ENCODE measurements around the gene ZNF365.

Gene ZNF365

GRCh38 chr10:62379394-62379793 lies 5.2 kb downstream of the ZNF365 start:
- Histone ChIP-seq H3K27ac (no peak overlapping the region), H3K4me3 (ENCODE audit: low read depth in 1 of 2, low read length in 1 of 2) (no peak overlapping the region), H3K9me3 (no peaks in the 10 kb centered on the region), H3K36me3 (no peaks in the 10 kb centered on the region), H3K4me1 (ENCODE audit: control insufficient read depth in 1 of 2, insufficient read depth in 1 of 2, low read depth in 1 of 2, low read length in 1 of 2) (no peaks in the 10 kb centered on the region), H3K27me3 (peaks cover 29% of the 10 kb centered on the region)
- no peak for TF ChIP-seq CTCF (IDR thresholded peaks at IDR 0.05)

- H3K9me3 ChIP-seq = no peaks in the 10 kb centered on the region
- no peak for TF ChIP-seq CTCF (IDR thresholded peaks at IDR 0.05)
- H3K27ac ChIP-seq = no peak overlapping the region
- peaks cover 23% of the 10 kb centered on the region for H3K27me3 ChIP-seq
- no peaks in the 10 kb centered on the region for H3K4me1 ChIP-seq (ENCODE audit: control insufficient read depth in 1 of 2, insufficient read depth in 1 of 2, low read depth in 1 of 2, low read length in 1 of 2)
- H3K36me3 ChIP-seq = no peaks in the 10 kb centered on the region
- no peak overlapping the region for H3K4me3 ChIP-seq (ENCODE audit: low read depth in 1 of 2, low read length in 1 of 2)
Measured at GRCh38 chr10:62380016-62380415, 5.8 kb downstream of the ZNF365 start.

- no peaks in the 10 kb centered on the region for H3K4me1 ChIP-seq (ENCODE audit: control insufficient read depth in 1 of 2, insufficient read depth in 1 of 2, low read depth in 1 of 2, low read length in 1 of 2)
- H3K27ac ChIP-seq = no peak overlapping the region
- no peak overlapping the region for H3K4me3 ChIP-seq (ENCODE audit: low read depth in 1 of 2, low read length in 1 of 2)
- H3K36me3 ChIP-seq = no peaks in the 10 kb centered on the region
- TF ChIP-seq CTCF (IDR thresholded peaks at IDR 0.05) = no peak
- H3K27me3 ChIP-seq = peaks cover 7% of the 10 kb centered on the region
- no peaks in the 10 kb centered on the region for H3K9me3 ChIP-seq
Measured at GRCh38 chr10:62381385-62382102, 7.4 kb downstream of the ZNF365 start.

- H3K9me3 ChIP-seq = no peaks in the 10 kb centered on the region
- H3K4me1 ChIP-seq (ENCODE audit: control insufficient read depth in 1 of 2, insufficient read depth in 1 of 2, low read depth in 1 of 2, low read length in 1 of 2) = no peaks in the 10 kb centered on the region
- no peaks in the 10 kb centered on the region for H3K36me3 ChIP-seq
- H3K4me3 ChIP-seq (ENCODE audit: low read depth in 1 of 2, low read length in 1 of 2) = no peak overlapping the region
- TF ChIP-seq CTCF (IDR thresholded peaks at IDR 0.05) = no peak
- H3K27ac ChIP-seq = no peak overlapping the region
- no peaks in the 10 kb centered on the region for H3K27me3 ChIP-seq
Measured at GRCh38 chr10:62382831-62383230, 8.7 kb downstream of the ZNF365 start.

GRCh38 chr10:62384057-62384446 lies 9.9 kb downstream of the ZNF365 start:
- no peaks in the 10 kb centered on the region for H3K9me3 ChIP-seq
- H3K27me3 ChIP-seq = no peaks in the 10 kb centered on the region
- H3K4me3 ChIP-seq (ENCODE audit: low read depth in 1 of 2, low read length in 1 of 2) = no peak overlapping the region
- H3K27ac ChIP-seq = no peak overlapping the region
- no peak for TF ChIP-seq CTCF (IDR thresholded peaks at IDR 0.05)
- no peaks in the 10 kb centered on the region for H3K36me3 ChIP-seq
- H3K4me1 ChIP-seq (ENCODE audit: control insufficient read depth in 1 of 2, insufficient read depth in 1 of 2, low read depth in 1 of 2, low read length in 1 of 2) = no peaks in the 10 kb centered on the region
